ENCODE results near the gene CASZ1.

The CASZ1 gene

GRCh38 chr1:10816233-10816632 lies 19.8 kb upstream of the CASZ1 start:
- no peaks in the 10 kb centered on the region for H3K36me3 ChIP-seq (ENCODE audit: insufficient read depth, low read length)
- no peak overlapping the region for H2AFZ ChIP-seq (ENCODE audit: low read depth, low read length)
- H3K27me3 ChIP-seq (ENCODE audit: insufficient read depth, low read length) = peaks cover 27% of the 10 kb centered on the region
- no peaks in the 10 kb centered on the region for H3K9me3 ChIP-seq (ENCODE audit: low read length)
- no peak overlapping the region for H3K4me3 ChIP-seq (ENCODE audit: low read length)
- H3K4me1 ChIP-seq (ENCODE audit: insufficient read depth, low read length) = peaks cover 4% of the 10 kb centered on the region

- no peaks in the 10 kb centered on the region for H3K9me3 ChIP-seq (ENCODE audit: low read length)
- H3K4me1 ChIP-seq (ENCODE audit: insufficient read depth, low read length) = peaks cover 4% of the 10 kb centered on the region
- H3K4me3 ChIP-seq (ENCODE audit: low read length) = no peak overlapping the region
- H3K27me3 ChIP-seq (ENCODE audit: insufficient read depth, low read length) = peaks cover 31% of the 10 kb centered on the region
- no peaks in the 10 kb centered on the region for H3K36me3 ChIP-seq (ENCODE audit: insufficient read depth, low read length)
- H2AFZ ChIP-seq (ENCODE audit: low read depth, low read length) = no peak overlapping the region
Observed at GRCh38 chr1:10815858-10816195, 19.4 kb upstream of the CASZ1 start.

- Histone ChIP-seq H3K9me3 (ENCODE audit: low read length) (no peaks in the 10 kb centered on the region), H3K4me3 (ENCODE audit: low read length) (no peak overlapping the region), H2AFZ (ENCODE audit: low read depth, low read length) (no peak overlapping the region), H3K4me1 (ENCODE audit: insufficient read depth, low read length) (peaks cover 4% of the 10 kb centered on the region), H3K27me3 (ENCODE audit: insufficient read depth, low read length) (peaks cover 37% of the 10 kb centered on the region), H3K36me3 (ENCODE audit: insufficient read depth, low read length) (no peaks in the 10 kb centered on the region)
Observed at GRCh38 chr1:10814976-10815857, 18.8 kb upstream of the CASZ1 start.

DNA sequence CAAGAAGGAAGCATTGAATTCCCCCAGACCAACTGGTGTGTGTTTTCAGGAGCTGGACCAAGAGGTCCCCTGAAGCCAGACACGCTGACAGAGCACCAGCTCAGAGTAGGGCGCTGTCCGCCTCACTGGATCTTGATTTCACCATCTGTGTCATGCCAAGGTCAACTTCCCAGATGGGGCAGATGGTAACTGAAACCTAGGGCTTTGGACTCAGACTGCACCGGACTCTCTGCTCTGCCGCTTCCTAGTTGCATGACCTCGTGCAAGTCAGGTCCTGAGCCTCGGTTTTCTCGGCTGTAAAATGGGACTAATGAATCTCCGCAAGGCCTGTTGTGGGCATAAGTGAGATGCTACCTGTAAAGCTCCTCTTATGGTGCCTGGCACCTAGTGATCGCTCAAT lies 17.9 kb upstream of the CASZ1 start:
- Histone ChIP-seq H3K9me3 (ENCODE audit: low read length) (no peaks in the 10 kb centered on the region), H2AFZ (ENCODE audit: low read depth, low read length) (no peak overlapping the region), H3K36me3 (ENCODE audit: insufficient read depth, low read length) (no peaks in the 10 kb centered on the region), H3K4me3 (ENCODE audit: low read length) (no peak overlapping the region), H3K4me1 (ENCODE audit: insufficient read depth, low read length) (peaks cover 4% of the 10 kb centered on the region), H3K27me3 (ENCODE audit: insufficient read depth, low read length) (peaks cover 41% of the 10 kb centered on the region)

DNA sequence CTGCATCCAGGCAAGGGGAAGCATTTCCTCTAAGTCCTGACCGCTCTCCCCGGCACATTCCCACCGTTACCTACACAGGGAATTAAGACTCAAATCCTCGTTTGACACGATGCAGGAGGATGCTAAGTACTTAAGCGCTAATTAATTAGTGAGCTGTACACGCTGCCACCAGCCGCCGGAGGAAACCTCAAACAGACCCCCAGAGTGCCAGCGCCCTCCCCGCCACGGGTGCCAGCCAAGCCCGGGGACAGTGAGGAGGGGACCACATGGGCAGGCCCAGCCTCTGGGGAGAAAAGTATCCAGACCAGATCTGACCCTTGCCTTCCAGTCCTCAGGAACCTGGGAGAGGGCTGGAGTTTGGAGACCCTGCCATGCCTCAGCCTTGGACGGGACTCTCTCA lies 17.4 kb upstream of the CASZ1 start:
- Histone ChIP-seq H2AFZ (ENCODE audit: low read depth, low read length) (no peak overlapping the region), H3K27me3 (ENCODE audit: insufficient read depth, low read length) (peaks cover 40% of the 10 kb centered on the region), H3K4me3 (ENCODE audit: low read length) (no peak overlapping the region), H3K9me3 (ENCODE audit: low read length) (no peaks in the 10 kb centered on the region), H3K36me3 (ENCODE audit: insufficient read depth, low read length) (no peaks in the 10 kb centered on the region), H3K4me1 (ENCODE audit: insufficient read depth, low read length) (peaks cover 4% of the 10 kb centered on the region)

DNA sequence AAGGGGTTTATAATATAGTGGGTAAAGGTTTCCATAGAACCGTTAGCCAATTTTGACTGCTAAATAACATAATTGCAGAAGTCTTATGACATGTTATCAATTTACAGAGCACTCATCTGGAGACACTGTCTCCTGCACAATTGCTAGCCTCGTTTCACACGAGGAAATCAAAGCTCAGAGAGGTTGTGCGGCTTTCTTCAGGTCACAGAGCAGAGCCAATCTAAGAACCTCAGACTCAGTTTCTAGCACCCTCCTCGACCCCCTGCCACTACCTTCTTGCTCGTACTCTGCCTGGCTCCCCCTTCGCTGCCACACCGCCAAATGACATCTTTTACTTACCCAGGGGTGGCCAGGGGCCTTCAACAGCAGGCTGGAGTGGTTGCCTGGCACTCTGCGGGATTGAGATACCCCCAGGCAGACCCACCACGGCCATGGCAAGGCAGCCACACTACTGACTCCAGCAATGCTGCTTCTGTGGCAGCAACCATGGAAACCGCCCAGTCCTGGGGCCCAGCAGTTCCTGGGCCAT lies 16.0 kb upstream of the CASZ1 start:
- Histone ChIP-seq H3K9me3 (ENCODE audit: low read length) (no peaks in the 10 kb centered on the region), H3K4me1 (ENCODE audit: insufficient read depth, low read length) (peaks cover 4% of the 10 kb centered on the region), H3K4me3 (ENCODE audit: low read length) (no peak overlapping the region), H3K27me3 (ENCODE audit: insufficient read depth, low read length) (peaks cover 39% of the 10 kb centered on the region), H3K36me3 (ENCODE audit: insufficient read depth, low read length) (no peaks in the 10 kb centered on the region), H2AFZ (ENCODE audit: low read depth, low read length) (no peak overlapping the region)

DNA sequence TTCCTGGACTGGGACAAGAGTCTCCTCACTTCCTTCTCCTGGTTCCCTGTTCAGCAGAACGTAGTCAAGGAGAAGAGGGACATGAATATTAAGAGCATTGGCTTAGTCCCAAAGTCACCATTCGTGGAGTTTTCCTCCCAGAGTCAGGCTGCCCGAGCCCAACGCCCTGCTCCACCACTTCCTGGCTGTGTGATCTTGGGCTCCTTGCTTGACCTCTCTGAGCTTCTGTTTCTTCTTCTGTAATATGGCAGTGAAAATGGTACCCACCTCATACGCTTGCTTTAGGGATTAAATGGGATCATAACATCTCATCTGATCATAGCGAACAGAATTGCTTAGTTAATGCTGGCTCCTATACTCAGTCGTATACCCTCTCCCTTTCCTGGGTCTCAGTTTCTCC lies 12.0 kb upstream of the CASZ1 start:
- H3K27me3 ChIP-seq (ENCODE audit: insufficient read depth, low read length) = peaks cover 43% of the 10 kb centered on the region
- no peaks in the 10 kb centered on the region for H3K36me3 ChIP-seq (ENCODE audit: insufficient read depth, low read length)
- H3K9me3 ChIP-seq (ENCODE audit: low read length) = no peaks in the 10 kb centered on the region
- H3K4me3 ChIP-seq (ENCODE audit: low read length) = no peak overlapping the region
- no peak overlapping the region for H2AFZ ChIP-seq (ENCODE audit: low read depth, low read length)
- no peaks in the 10 kb centered on the region for H3K4me1 ChIP-seq (ENCODE audit: insufficient read depth, low read length)

GRCh38 chr1:10806966-10807365 lies 10.5 kb upstream of the CASZ1 start:
- Histone ChIP-seq H3K27me3 (ENCODE audit: insufficient read depth, low read length) (peaks cover 48% of the 10 kb centered on the region), H3K9me3 (ENCODE audit: low read length) (no peaks in the 10 kb centered on the region), H3K4me1 (ENCODE audit: insufficient read depth, low read length) (no peaks in the 10 kb centered on the region), H2AFZ (ENCODE audit: low read depth, low read length) (no peak overlapping the region), H3K4me3 (ENCODE audit: low read length) (no peak overlapping the region), H3K36me3 (ENCODE audit: insufficient read depth, low read length) (no peaks in the 10 kb centered on the region)

GRCh38 chr1:10803971-10804820 lies 7.8 kb upstream of the CASZ1 start:
- Histone ChIP-seq H3K9me3 (ENCODE audit: low read length) (no peaks in the 10 kb centered on the region), H3K36me3 (ENCODE audit: insufficient read depth, low read length) (no peaks in the 10 kb centered on the region), H3K4me1 (ENCODE audit: insufficient read depth, low read length) (no peaks in the 10 kb centered on the region), H3K4me3 (ENCODE audit: low read length) (no peak overlapping the region), H3K27me3 (ENCODE audit: insufficient read depth, low read length) (peaks cover 52% of the 10 kb centered on the region), H2AFZ (ENCODE audit: low read depth, low read length) (no peak overlapping the region)

- no peaks in the 10 kb centered on the region for H3K36me3 ChIP-seq (ENCODE audit: insufficient read depth, low read length)
- H3K4me3 ChIP-seq (ENCODE audit: low read length) = no peak overlapping the region
- no peaks in the 10 kb centered on the region for H3K4me1 ChIP-seq (ENCODE audit: insufficient read depth, low read length)
- no peak overlapping the region for H2AFZ ChIP-seq (ENCODE audit: low read depth, low read length)
- H3K27me3 ChIP-seq (ENCODE audit: insufficient read depth, low read length) = peaks cover 62% of the 10 kb centered on the region
- no peaks in the 10 kb centered on the region for H3K9me3 ChIP-seq (ENCODE audit: low read length)
Observed at GRCh38 chr1:10802944-10803715, 6.7 kb upstream of the CASZ1 start.

- no peak overlapping the region for H2AFZ ChIP-seq (ENCODE audit: low read depth, low read length)
- no peaks in the 10 kb centered on the region for H3K4me1 ChIP-seq (ENCODE audit: insufficient read depth, low read length)
- no peaks in the 10 kb centered on the region for H3K36me3 ChIP-seq (ENCODE audit: insufficient read depth, low read length)
- no peak overlapping the region for H3K4me3 ChIP-seq (ENCODE audit: low read length)
- H3K9me3 ChIP-seq (ENCODE audit: low read length) = no peaks in the 10 kb centered on the region
- peaks cover 62% of the 10 kb centered on the region for H3K27me3 ChIP-seq (ENCODE audit: insufficient read depth, low read length)
Observed at GRCh38 chr1:10800778-10801177, 4.3 kb upstream of the CASZ1 start.

GRCh38 chr1:10799726-10800125 lies 3.3 kb upstream of the CASZ1 start:
- Histone ChIP-seq H3K36me3 (ENCODE audit: insufficient read depth, low read length) (no peaks in the 10 kb centered on the region), H3K4me1 (ENCODE audit: insufficient read depth, low read length) (peaks cover 5% of the 10 kb centered on the region), H2AFZ (ENCODE audit: low read depth, low read length) (no peak overlapping the region), H3K27me3 (ENCODE audit: insufficient read depth, low read length) (peaks cover 63% of the 10 kb centered on the region), H3K9me3 (ENCODE audit: low read length) (no peaks in the 10 kb centered on the region), H3K4me3 (ENCODE audit: low read length) (no peak overlapping the region)
